ENCODE data around the gene ARL6.

GRCh38 chr3:97816811-97817210 is 52.3 kb downstream of the ARL6 start:
- TF ChIP-seq CTCF (conservative IDR thresholded peaks at IDR 0.05; ENCODE audit: low read length) (no peak), EZH2phosphoT487 (IDR thresholded peaks at IDR 0.05; ENCODE audit: borderline replicate concordance) (no peak)

All from Loucy (cell line).